SK-N-SH (cell line): ENCODE data around the gene NAPB. TPM values are rescaled to one million over a fixed set of nuclear protein-coding genes. Genes with fewer than 3 reads are reported as not detected.

Experiments used
- CTCF ChIA-PET: fragments of 300-600, 350-600 bp; formaldehyde crosslinking; extraction: SDS; loops from one replicate; lab custom pipeline; 2021; lab: Yijun Ruan, JAX
- POLR2A ChIA-PET: fragments of 350-600 bp; sonication (Branson Sonifier 250); formaldehyde crosslinking; extraction: SDS; loops from one replicate; lab custom pipeline; 2020; ENCODE audit warnings: antibody characterized with exemption, inconsistent platforms; lab: Yijun Ruan, JAX
- DNase-seq: peaks from one replicate; pipeline ENCODE4 v3.0.0; 2012
- H2AFZ ChIP-seq: fragments of 200-600 bp; sonication (generic); 2 replicates; pipeline ENCODE4 v1.8.1; 2016; ENCODE audit warnings: antibody characterized with exemption, mild to moderate bottlenecking, low read depth
- H3F3A ChIP-seq: fragments of 200-600 bp; sonication (generic); replicated peaks from 2 replicates; pipeline ENCODE3; 2016; ENCODE audit warnings: antibody characterized with exemption, mild to moderate bottlenecking; ENCODE audit not compliant: insufficient read depth
- H3K27ac ChIP-seq, 2 experiments: fragments of 200-500 bp in 1 of 2; fragments of 200-600 bp in 1 of 2; sonication (Bioruptor generic) in 1 of 2; sonication (generic), shearing (Covaris generic) in 1 of 2; 2 replicates each; pipeline versions ENCODE4 v1.5.1 to v1.6.1; 2014 to 2016; ENCODE audit warnings: low read depth in 2 of 2, inconsistent platforms in 1 of 2, low read length in 1 of 2, mild to moderate bottlenecking in 1 of 2, mixed read lengths in 1 of 2
- H3K27me3 ChIP-seq: fragments of 200-600 bp; sonication (generic), shearing (Covaris generic); 2 replicates; pipeline ENCODE4 v1.6.1; 2016; ENCODE audit warnings: mixed run types; ENCODE audit not compliant: insufficient read depth
- H3K36me3 ChIP-seq, 2 experiments: fragments of 200-500 bp in 1 of 2; fragments of 200-600 bp in 1 of 2; sonication (Bioruptor generic) in 1 of 2; sonication (generic) in 1 of 2; replicated peaks in 1 of 2; 2 replicates each; pipeline versions ENCODE3 to v1.5.1; 2014 to 2016; ENCODE audit warnings: low read length in 1 of 2, mild to moderate bottlenecking in 1 of 2; ENCODE audit not compliant: insufficient read depth in 2 of 2, control insufficient read depth in 1 of 2
- H3K4me1 ChIP-seq, 2 experiments: fragments of 200-500 bp in 1 of 2; fragments of 200-600 bp in 1 of 2; sonication (Bioruptor generic) in 1 of 2; sonication (generic), shearing (Covaris generic) in 1 of 2; 2 replicates each; pipeline versions ENCODE4 v1.5.1 to v1.6.1; 2014 to 2016; ENCODE audit warnings: low read depth in 1 of 2, low read length in 1 of 2, mixed run types in 1 of 2; ENCODE audit not compliant: insufficient read depth in 2 of 2, control insufficient read depth in 1 of 2
- H3K4me2 ChIP-seq: fragments of 200-600 bp; sonication (generic), shearing (Covaris generic); 2 replicates; pipeline ENCODE4 v1.6.1; 2017; ENCODE audit warnings: mixed run types
- H3K4me3 ChIP-seq, 2 experiments: fragments of 200-500 bp in 1 of 2; fragments of 200-600 bp in 1 of 2; sonication (Bioruptor generic) in 1 of 2; sonication (generic), shearing (Covaris generic) in 1 of 2; 2 replicates each; pipeline versions ENCODE4 v1.5.1 to v1.8.1; 2014 to 2016; ENCODE audit warnings: low read depth in 2 of 2, inconsistent platforms in 1 of 2, low read length in 1 of 2, mild to moderate bottlenecking in 1 of 2, mixed read lengths in 1 of 2, moderate library complexity in 1 of 2
- H3K79me2 ChIP-seq: fragments of 200-600 bp; sonication (generic); 2 replicates; pipeline ENCODE4 v1.8.1; 2017; ENCODE audit warnings: mild to moderate bottlenecking; ENCODE audit not compliant: insufficient read depth
- H3K9ac ChIP-seq: fragments of 200-600 bp; sonication (generic); 2 replicates; pipeline ENCODE4 v1.6.1; 2017; ENCODE audit warnings: mixed run types
- H3K9me2 ChIP-seq: fragments of 200-600 bp; sonication (generic); 2 replicates; pipeline ENCODE4 v1.6.1; 2017; ENCODE audit warnings: mixed run types
- H3K9me3 ChIP-seq: fragments of 200-600 bp; sonication (generic); 2 replicates; pipeline ENCODE4 v1.6.1; 2017; ENCODE audit warnings: mixed run types, mild to moderate bottlenecking, moderate library complexity
- H4K20me1 ChIP-seq: fragments of 200-600 bp; sonication (generic); 2 replicates; pipeline ENCODE4 v1.6.1; 2017; ENCODE audit warnings: mild to moderate bottlenecking, mixed run types; ENCODE audit not compliant: insufficient read depth
- EP300 ChIP-seq, 2 experiments: IDR thresholded peaks; 2 replicates each; pipeline versions ENCODE4 v1.4.0 to v1.6.1; 2012; ENCODE audit warnings: borderline replicate concordance in 1 of 2, low read depth in 1 of 2, low read length in 1 of 2
- FOSL2 ChIP-seq: IDR thresholded peaks from 2 replicates; pipeline ENCODE4 v1.4.0; 2012; ENCODE audit warnings: low read depth, mild to moderate bottlenecking, moderate library complexity, borderline replicate concordance
- GATA2 ChIP-seq: sonication (generic); formaldehyde crosslinking; IDR thresholded peaks from 2 replicates; pipeline ENCODE4 v1.5.0; 2020; ENCODE audit warnings: mild to moderate bottlenecking, missing genetic modification reagents
- MEF2A ChIP-seq: IDR thresholded peaks from 2 replicates; pipeline ENCODE4 v1.4.0; 2012; ENCODE audit warnings: low read depth, borderline replicate concordance
- PBX3 ChIP-seq: IDR thresholded peaks from 2 replicates; pipeline ENCODE4; 2012
- POLR2AphosphoS5 ChIP-seq: IDR thresholded peaks from 2 replicates; pipeline ENCODE4 v1.6.1; 2012; ENCODE audit warnings: low read depth, low read length
- RAD21 ChIP-seq: IDR thresholded peaks from 2 replicates; pipeline ENCODE4 v1.6.1; 2012; ENCODE audit warnings: mild to moderate bottlenecking, low read length
- RCOR1 ChIP-seq: fragments of 150-350 bp; IDR thresholded peaks from 2 replicates; pipeline ENCODE4 v1.6.1; 2017; ENCODE audit warnings: antibody characterized with exemption, low read length
- RXRA ChIP-seq: IDR thresholded peaks from 2 replicates; pipeline ENCODE4 v1.4.0; 2012; ENCODE audit warnings: low read depth, mild to moderate bottlenecking, borderline replicate concordance
- SMC3 ChIP-seq: IDR thresholded peaks from 2 replicates; pipeline ENCODE4 v1.6.1; 2012; ENCODE audit warnings: low read depth, low read length, improper control_type of control experiment
- TAF1 ChIP-seq: IDR thresholded peaks from 2 replicates; pipeline ENCODE4 v1.6.1; 2012; ENCODE audit warnings: low read depth, mild to moderate bottlenecking, low read length, moderate library complexity, borderline replicate concordance
- TCF12 ChIP-seq: IDR thresholded peaks from 2 replicates; pipeline ENCODE4 v1.4.0; 2012
- ZBTB33 ChIP-seq: IDR thresholded peaks from 2 replicates; pipeline ENCODE4 v1.4.0; 2012; ENCODE audit warnings: low read depth, borderline replicate concordance
- WGBS: methylation state at CpG from one replicate; pipeline ENCODE4 v1.1.6; 2017; ENCODE audit warnings: low lambda C conversion rate; 5-methylcytosine and 5-hydroxymethylcytosine counted together
- polyA plus RNA-seq, 3 experiments: library from polyadenylated mRNA; depleted of rRNA; stranded (reverse); fragments of >200 nt; gene quantifications; 2 replicates each; pipeline ENCODE4 v1.2.3, GENCODE V29; 2012
- TF ChIP-seq, protein P1 (sequence below): fragments of 150-350 bp; IDR thresholded peaks from 2 replicates; pipeline ENCODE4 v1.6.1; 2016; ENCODE audit warnings: mild to moderate bottlenecking, low read depth, low read length
- TF ChIP-seq, protein P2 (sequence below): IDR thresholded peaks from 2 replicates; pipeline ENCODE4 v1.4.0; 2012; ENCODE audit warnings: low read depth
- TF ChIP-seq, protein P3 (sequence below): fragments of 200-600 bp; sonication (generic); IDR thresholded peaks from 2 replicates; pipeline ENCODE4 v1.6.1; 2017; ENCODE audit warnings: antibody characterized with exemption, mild to moderate bottlenecking, moderate library complexity

The NAPB gene
- polyA plus RNA-seq, 1 of the 3 experiments (the other 2 are of a cell fraction): 3.0 TPM

DNA sequence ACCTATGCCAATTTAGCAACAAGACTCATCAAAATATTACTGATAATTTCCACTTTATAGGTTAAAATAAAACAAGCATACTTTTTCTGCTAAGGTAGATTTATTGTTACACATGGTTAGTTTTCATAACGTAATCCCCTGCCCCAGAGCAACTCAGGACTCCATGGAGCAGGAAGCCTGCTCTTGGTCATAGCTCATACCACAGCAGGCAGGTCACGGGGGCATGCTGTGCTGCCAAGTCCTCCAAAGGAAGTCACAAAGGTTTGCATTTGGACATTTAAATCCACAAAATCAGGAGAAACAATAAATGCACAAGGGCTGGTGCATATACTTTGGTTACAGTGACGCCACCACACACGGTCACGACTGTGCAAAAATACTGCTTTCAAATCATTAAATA, 46.8 kb downstream of the NAPB start:
- ChIA-PET POLR2A (no interaction called here), CTCF (interaction anchor here (1.1 to 1.2 kb wide), 2 partner anchors 14 to 45 kb away, joined by 3 to 4 read pairs; no protein-coding TSS in a partner anchor)
- no peak overlapping the region for H3K9ac ChIP-seq
- H3K27me3 ChIP-seq: no peaks in the 10 kb centered on the region
- H3K9me3 ChIP-seq: no peaks in the 10 kb centered on the region
- WGBS: 86% methylated on average over 5 of the region's 5 CpGs
- no peak overlapping the region for H2AFZ ChIP-seq
- H3K4me2 ChIP-seq: no peak overlapping the region
- no peak overlapping the region for H3K4me3 ChIP-seq
- no peaks in the 10 kb centered on the region for H3K4me1 ChIP-seq
- no peaks in the 10 kb centered on the region for H3K79me2 ChIP-seq
- no peaks in the 10 kb centered on the region for H3F3A ChIP-seq
- H4K20me1 ChIP-seq: no peaks in the 10 kb centered on the region
- TF ChIP-seq RCOR1 (no peak), FOSL2 (no peak), MEF2A (no peak), TCF12 (no peak)
- DNase-seq: no peak
- H3K36me3 ChIP-seq: peaks cover 51 to 63% of the 10 kb centered on the region in 2 experiments
- H3K27ac ChIP-seq: no peak overlapping the region
- H3K9me2 ChIP-seq: no peaks in the 10 kb centered on the region

- no peak overlapping the region for H3K4me3 ChIP-seq
- ChIA-PET POLR2A (no interaction called here), CTCF (no interaction called here)
- peaks cover 13% of the 10 kb centered on the region for H3F3A ChIP-seq
- H3K79me2 ChIP-seq: peaks cover 29% of the 10 kb centered on the region
- no peak for TF ChIP-seq RAD21
- TF ChIP-seq TCF12: no peak
- TF ChIP-seq PBX3: no peak
- TF ChIP-seq ZBTB33: no peak
- no peak for TF ChIP-seq TAF1
- TF ChIP-seq SMC3: no peak
- no peak overlapping the region for H2AFZ ChIP-seq
- no peaks in the 10 kb centered on the region for H3K9me3 ChIP-seq
- no peak overlapping the region for H3K27ac ChIP-seq
- H3K9ac ChIP-seq: no peak overlapping the region
- peaks cover 0 to 17% of the 10 kb centered on the region in 2 experiments; a peak in 2 of 4 replicates for H3K4me1 ChIP-seq
- no peak for DNase-seq
- 79% methylated on average over 4 of the region's 4 CpGs for WGBS
- no peak overlapping the region for H3K4me2 ChIP-seq
- H4K20me1 ChIP-seq: peaks cover 23% of the 10 kb centered on the region
- peaks cover 60 to 77% of the 10 kb centered on the region in 2 experiments for H3K36me3 ChIP-seq
- H3K9me2 ChIP-seq: no peaks in the 10 kb centered on the region
- no peaks in the 10 kb centered on the region for H3K27me3 ChIP-seq
These were observed 49.8 kb downstream of the NAPB start for GRCh38 chr20:23371496-23371895.

GRCh38 chr20:23370873-23371272, 50.4 kb downstream of the NAPB start:
- WGBS: 82% methylated on average over 3 of the region's 3 CpGs
- H3K9me3 ChIP-seq: no peaks in the 10 kb centered on the region
- peaks cover 35% of the 10 kb centered on the region for H3K79me2 ChIP-seq
- H3K9ac ChIP-seq: no peak overlapping the region
- no peak overlapping the region for H3K4me3 ChIP-seq
- peaks cover 28% of the 10 kb centered on the region for H4K20me1 ChIP-seq
- no peaks in the 10 kb centered on the region for H3K27me3 ChIP-seq
- H3F3A ChIP-seq: peaks cover 17% of the 10 kb centered on the region
- DNase-seq: no peak
- peaks cover 66 to 82% of the 10 kb centered on the region in 2 experiments for H3K36me3 ChIP-seq
- H3K27ac ChIP-seq: no peak overlapping the region
- no peak overlapping the region for H2AFZ ChIP-seq
- CTCF ChIA-PET: interaction anchor here (0.6 kb wide), 1 partner anchor 50 kb away, joined by 3 read pairs; the partner anchor contains the start of gene NAPB
- H3K4me2 ChIP-seq: no peak overlapping the region
- no peaks in the 10 kb centered on the region for H3K9me2 ChIP-seq
- H3K4me1 ChIP-seq: peaks cover 0 to 21% of the 10 kb centered on the region in 2 experiments; a peak in 3 of 4 replicates
- POLR2A ChIA-PET: no interaction called here
- TF ChIP-seq, protein P1, sequence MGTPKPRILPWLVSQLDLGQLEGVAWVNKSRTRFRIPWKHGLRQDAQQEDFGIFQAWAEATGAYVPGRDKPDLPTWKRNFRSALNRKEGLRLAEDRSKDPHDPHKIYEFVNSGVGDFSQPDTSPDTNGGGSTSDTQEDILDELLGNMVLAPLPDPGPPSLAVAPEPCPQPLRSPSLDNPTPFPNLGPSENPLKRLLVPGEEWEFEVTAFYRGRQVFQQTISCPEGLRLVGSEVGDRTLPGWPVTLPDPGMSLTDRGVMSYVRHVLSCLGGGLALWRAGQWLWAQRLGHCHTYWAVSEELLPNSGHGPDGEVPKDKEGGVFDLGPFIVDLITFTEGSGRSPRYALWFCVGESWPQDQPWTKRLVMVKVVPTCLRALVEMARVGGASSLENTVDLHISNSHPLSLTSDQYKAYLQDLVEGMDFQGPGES: no peak
- TF ChIP-seq RXRA (no peak), EP300 (IDR thresholded peaks at IDR 0.05; ENCODE audit: borderline replicate concordance in 1 of 2, low read depth in 1 of 2, low read length in 1 of 2) (no peak), POLR2AphosphoS5 (no peak), GATA2 (CRISPR knock-in tag) (no peak), SMC3 (no peak)
- TF ChIP-seq, protein P2, sequence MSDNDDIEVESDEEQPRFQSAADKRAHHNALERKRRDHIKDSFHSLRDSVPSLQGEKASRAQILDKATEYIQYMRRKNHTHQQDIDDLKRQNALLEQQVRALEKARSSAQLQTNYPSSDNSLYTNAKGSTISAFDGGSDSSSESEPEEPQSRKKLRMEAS: no peak
- TF ChIP-seq, protein P3, sequence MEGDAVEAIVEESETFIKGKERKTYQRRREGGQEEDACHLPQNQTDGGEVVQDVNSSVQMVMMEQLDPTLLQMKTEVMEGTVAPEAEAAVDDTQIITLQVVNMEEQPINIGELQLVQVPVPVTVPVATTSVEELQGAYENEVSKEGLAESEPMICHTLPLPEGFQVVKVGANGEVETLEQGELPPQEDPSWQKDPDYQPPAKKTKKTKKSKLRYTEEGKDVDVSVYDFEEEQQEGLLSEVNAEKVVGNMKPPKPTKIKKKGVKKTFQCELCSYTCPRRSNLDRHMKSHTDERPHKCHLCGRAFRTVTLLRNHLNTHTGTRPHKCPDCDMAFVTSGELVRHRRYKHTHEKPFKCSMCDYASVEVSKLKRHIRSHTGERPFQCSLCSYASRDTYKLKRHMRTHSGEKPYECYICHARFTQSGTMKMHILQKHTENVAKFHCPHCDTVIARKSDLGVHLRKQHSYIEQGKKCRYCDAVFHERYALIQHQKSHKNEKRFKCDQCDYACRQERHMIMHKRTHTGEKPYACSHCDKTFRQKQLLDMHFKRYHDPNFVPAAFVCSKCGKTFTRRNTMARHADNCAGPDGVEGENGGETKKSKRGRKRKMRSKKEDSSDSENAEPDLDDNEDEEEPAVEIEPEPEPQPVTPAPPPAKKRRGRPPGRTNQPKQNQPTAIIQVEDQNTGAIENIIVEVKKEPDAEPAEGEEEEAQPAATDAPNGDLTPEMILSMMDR: no peak
